HCT116 (cell line): Measurements from ENCODE around the gene TMEM204. TPM values are rescaled to one million over a fixed set of nuclear protein-coding genes. Genes with fewer than 3 reads are reported as not detected.

ENCODE experiments used
- ATAC-seq: fragments of 200-7000 bp; cut with Tn5 transposase; 2 replicates; pipeline ENCODE4 v1.9.1; 2020; ENCODE audit warnings: mild to moderate bottlenecking, moderate library complexity
- BruUV-seq: library from RNA; stranded (reverse); fragments of 400-500 nt; replicated peaks from 2 replicates; lab custom pipeline; 2021; lab: Mats Ljungman, UMichigan
- CTCF ChIA-PET: fragments of 300-600 bp; sonication (Branson Sonifier 250); formaldehyde crosslinking; loops from one replicate; lab custom pipeline; 2021; ENCODE audit warnings: antibody characterized with exemption; lab: Charles Lee
- POLR2A ChIA-PET: fragments of 300-600, 350-600 bp; sonication (Branson Sonifier 250); formaldehyde crosslinking; loops from one replicate; lab custom pipeline; 2021; ENCODE audit warnings: antibody characterized with exemption; lab: Charles Lee
- RAD21 ChIA-PET, 2 experiments: fragments of 300-600 bp; sonication (Branson Sonifier 250); formaldehyde crosslinking; loops; one replicate each; lab custom pipeline; 2023; ENCODE audit warnings: low total read pairs in 2 of 2; ENCODE audit not compliant: uncharacterized antibody in 2 of 2, unreplicated experiment in 2 of 2, low non-redundant PET in 1 of 2; lab: Charles Lee
- DNase-seq: peaks from one replicate; pipeline ENCODE4 v3.0.0-alpha.2; 2010; ENCODE audit warnings: low read depth, low spot score
- H2AFZ ChIP-seq: fragments of 200-600 bp; shearing (Covaris generic), sonication (generic); 2 replicates; pipeline ENCODE4 v1.6.1; 2017; ENCODE audit warnings: low read depth, mixed run types, mixed read lengths, antibody characterized with exemption, low read length; ENCODE audit not compliant: poor library complexity, severe bottlenecking
- H3K27ac ChIP-seq: 2 replicates; pipeline ENCODE4 v1.5.1; 2012; ENCODE audit warnings: low read depth, low read length
- H3K27me3 ChIP-seq: fragments of 200-600 bp; sonication (generic); 2 replicates; pipeline ENCODE4 v1.6.1; 2016; ENCODE audit warnings: mixed run types, low read length, mixed read lengths; ENCODE audit not compliant: insufficient read depth
- H3K36me3 ChIP-seq, 2 experiments: fragments of 200-500 bp in 1 of 2; fragments of 200-600 bp in 1 of 2; sonication (Bioruptor generic) in 1 of 2; sonication (generic) in 1 of 2; 2 replicates each; pipeline versions ENCODE4 v1.5.1 to v1.6.1; 2014 to 2016; ENCODE audit warnings: low read length in 2 of 2, inconsistent platforms in 1 of 2, mixed read lengths in 1 of 2, mixed run types in 1 of 2; ENCODE audit not compliant: insufficient read depth in 2 of 2, control insufficient read depth in 1 of 2
- H3K4me1 ChIP-seq, 2 experiments: fragments of 200-600 bp in 1 of 2; sonication (generic) in 1 of 2; 2 replicates each; pipeline versions ENCODE4 v1.5.1 to v1.6.1; 2012 to 2017; ENCODE audit warnings: low read length in 2 of 2, inconsistent platforms in 1 of 2, mild to moderate bottlenecking in 1 of 2, mixed read lengths in 1 of 2, mixed run types in 1 of 2, moderate library complexity in 1 of 2; ENCODE audit not compliant: insufficient read depth in 2 of 2, control insufficient read depth in 1 of 2
- H3K4me2 ChIP-seq: fragments of 200-600 bp; sonication (generic); 2 replicates; pipeline ENCODE4 v1.6.1; 2017; ENCODE audit warnings: mixed run types, low read length, mixed read lengths
- H3K4me3 ChIP-seq, 2 experiments: fragments of 200-600 bp in 1 of 2; sonication (generic) in 1 of 2; replicated peaks in 1 of 2; 2 replicates each; pipeline ENCODE4 v1.5.1; 2011 to 2016; ENCODE audit warnings: low read length in 2 of 2, control low read depth in 1 of 2, low read depth in 1 of 2, mild to moderate bottlenecking in 1 of 2, mixed read lengths in 1 of 2, mixed run types in 1 of 2
- H3K79me2 ChIP-seq: fragments of 200-600 bp; sonication (generic); 2 replicates; pipeline ENCODE4 v1.6.1; 2017; ENCODE audit warnings: mild to moderate bottlenecking, mixed run types, low read length, moderate library complexity, mixed read lengths; ENCODE audit not compliant: insufficient read depth
- H3K9ac ChIP-seq: fragments of 200-600 bp; sonication (generic); 2 replicates; pipeline ENCODE4 v1.6.1; 2016; ENCODE audit warnings: low read length, mixed read lengths
- H3K9me2 ChIP-seq: fragments of 200-600 bp; sonication (generic), shearing (Covaris generic); 2 replicates; pipeline ENCODE4 v1.6.1; 2017; ENCODE audit warnings: mixed run types, mild to moderate bottlenecking, moderate library complexity; ENCODE audit not compliant: insufficient read depth
- H3K9me3 ChIP-seq, 2 experiments: fragments of 200-500 bp in 1 of 2; fragments of 200-600 bp in 1 of 2; sonication (Bioruptor generic) in 1 of 2; sonication (generic) in 1 of 2; 2 replicates each; pipeline ENCODE4 v1.6.1; 2014 to 2017; ENCODE audit warnings: low read length in 2 of 2, mixed read lengths in 2 of 2, inconsistent platforms in 1 of 2, low read depth in 1 of 2, mild to moderate bottlenecking in 1 of 2, mixed run types in 1 of 2, moderate library complexity in 1 of 2; ENCODE audit not compliant: control insufficient read depth in 1 of 2, insufficient read depth in 1 of 2
- H4K20me1 ChIP-seq: fragments of 200-600 bp; sonication (generic), shearing (Covaris generic); 2 replicates; pipeline ENCODE4 v1.6.1; 2017; ENCODE audit warnings: mixed run types, mild to moderate bottlenecking, moderate library complexity; ENCODE audit not compliant: insufficient read depth
- CBX3 ChIP-seq: IDR thresholded peaks from 2 replicates; pipeline ENCODE4 v1.6.1; 2012; ENCODE audit warnings: low read depth
- EGR1 ChIP-seq: IDR thresholded peaks from 2 replicates; pipeline ENCODE4 v1.6.1; 2012; ENCODE audit warnings: low read depth
- JUND ChIP-seq: IDR thresholded peaks from 2 replicates; pipeline ENCODE4 v1.6.1; 2012
- POLR2A ChIP-seq: IDR thresholded peaks from 2 replicates; pipeline ENCODE4 v1.7.0; 2011; ENCODE audit warnings: borderline replicate concordance; ENCODE audit not compliant: insufficient read depth, insufficient read length; ENCODE audit errors: extremely low read depth
- RAD21 ChIP-seq: IDR thresholded peaks from 2 replicates; pipeline ENCODE4 v1.6.1; 2012; ENCODE audit warnings: low read depth, mild to moderate bottlenecking
- REST ChIP-seq: IDR thresholded peaks from 2 replicates; pipeline ENCODE4 v1.6.1; 2012; ENCODE audit warnings: low read depth
- SIN3A ChIP-seq: IDR thresholded peaks from 2 replicates; pipeline ENCODE4 v1.6.1; 2012; ENCODE audit warnings: low read depth
- intact Hi-C: fragments of 100-400 bp; cut with micrococcal nuclease; formaldehyde crosslinking; loops from 2 replicates; pipeline ENCODE4 v1.10.0; 2022
- total RNA-seq: library from RNA; stranded (reverse); gene quantifications from one replicate; pipeline ENCODE4 v1.2.1, GENCODE V29; 2021; ENCODE audit not compliant: unreplicated experiment
- TF ChIP-seq, protein P1 (sequence below): IDR thresholded peaks from 2 replicates; pipeline ENCODE4 v1.6.1; 2011; ENCODE audit warnings: mild to moderate bottlenecking, low read length, moderate library complexity; ENCODE audit not compliant: insufficient replicate concordance; ENCODE audit errors: extremely low read depth
- TF ChIP-seq, protein P2 (sequence below): IDR thresholded peaks from 2 replicates; pipeline ENCODE4 v1.6.1; 2012

Gene TMEM204
- total RNA-seq, 1 experiment from 2014 or later, result 0.22 TPM

GRCh38 chr16:1596516-1596915, 63.0 kb downstream of the TMEM204 start:
- TF ChIP-seq SIN3A (no peak), POLR2A (no peak), REST (no peak), RAD21 (no peak), EGR1 (no peak), JUND (no peak), CBX3 (no peak)
- TF ChIP-seq, protein P1, sequence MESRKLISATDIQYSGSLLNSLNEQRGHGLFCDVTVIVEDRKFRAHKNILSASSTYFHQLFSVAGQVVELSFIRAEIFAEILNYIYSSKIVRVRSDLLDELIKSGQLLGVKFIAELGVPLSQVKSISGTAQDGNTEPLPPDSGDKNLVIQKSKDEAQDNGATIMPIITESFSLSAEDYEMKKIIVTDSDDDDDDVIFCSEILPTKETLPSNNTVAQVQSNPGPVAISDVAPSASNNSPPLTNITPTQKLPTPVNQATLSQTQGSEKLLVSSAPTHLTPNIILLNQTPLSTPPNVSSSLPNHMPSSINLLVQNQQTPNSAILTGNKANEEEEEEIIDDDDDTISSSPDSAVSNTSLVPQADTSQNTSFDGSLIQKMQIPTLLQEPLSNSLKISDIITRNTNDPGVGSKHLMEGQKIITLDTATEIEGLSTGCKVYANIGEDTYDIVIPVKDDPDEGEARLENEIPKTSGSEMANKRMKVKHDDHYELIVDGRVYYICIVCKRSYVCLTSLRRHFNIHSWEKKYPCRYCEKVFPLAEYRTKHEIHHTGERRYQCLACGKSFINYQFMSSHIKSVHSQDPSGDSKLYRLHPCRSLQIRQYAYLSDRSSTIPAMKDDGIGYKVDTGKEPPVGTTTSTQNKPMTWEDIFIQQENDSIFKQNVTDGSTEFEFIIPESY, result no peak
- TF ChIP-seq, protein P2, sequence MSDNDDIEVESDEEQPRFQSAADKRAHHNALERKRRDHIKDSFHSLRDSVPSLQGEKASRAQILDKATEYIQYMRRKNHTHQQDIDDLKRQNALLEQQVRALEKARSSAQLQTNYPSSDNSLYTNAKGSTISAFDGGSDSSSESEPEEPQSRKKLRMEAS, result no peak
- RAD21 ChIA-PET, result no interaction called here
- CTCF ChIA-PET, result no interaction called here
- Histone ChIP-seq H3K9me3 (no peaks in the 10 kb centered on the region), H4K20me1 (no peaks in the 10 kb centered on the region), H3K27me3 (no peaks in the 10 kb centered on the region), H3K9ac (no peak overlapping the region), H3K36me3 (0 out of 4 replicates have a peak, but pooled peaks cover 0 to 2% of the 10 kb centered on the region in 2 experiments), H3K4me2 (no peak overlapping the region), H3K79me2 (no peaks in the 10 kb centered on the region), H3K27ac (no peak overlapping the region), H2AFZ (no peak overlapping the region), H3K4me3 (no peak overlapping the region), H3K4me1 (no peaks in the 10 kb centered on the region), H3K9me2 (no peaks in the 10 kb centered on the region)
- BruUV-seq, result no TSS peak
- DNase-seq (no peak), ATAC-seq (no peak)
- POLR2A ChIA-PET, result no interaction called here
- intact Hi-C loops, result no loop called here
